Endodermal cell (in vitro differentiated cells): ENCODE results near the gene GPSM1. TPM values are rescaled to one million over a fixed set of nuclear protein-coding genes. Genes with fewer than 3 reads are reported as not detected.
A peak's percentile ranks its signal among the peaks of the same experiment; 100 is the strongest.

Experiments
- DNase-seq: peaks from one replicate; pipeline ENCODE4 v3.0.0-alpha.2; 2017
- H3K27ac ChIP-seq: 2 replicates; pipeline ENCODE4 v1.5.1; 2013; ENCODE audit warnings: mild to moderate bottlenecking, low read depth, low read length, moderate library complexity
- H3K27me3 ChIP-seq: 2 replicates; pipeline ENCODE4 v1.6.1; 2013; ENCODE audit warnings: mild to moderate bottlenecking, low read length, moderate library complexity; ENCODE audit not compliant: insufficient read depth, control insufficient read depth, poor library complexity, severe bottlenecking
- H3K36me3 ChIP-seq: 2 replicates; pipeline ENCODE4 v1.7.0; 2013; ENCODE audit warnings: mild to moderate bottlenecking, low read length, moderate library complexity; ENCODE audit not compliant: control insufficient read depth, insufficient read depth
- H3K4me1 ChIP-seq: one replicate; pipeline ENCODE4 v1.7.0; 2013; ENCODE audit warnings: low read length; ENCODE audit not compliant: control insufficient read depth, insufficient read depth
- H3K4me3 ChIP-seq: 2 replicates; pipeline ENCODE4 v1.5.1; 2013; ENCODE audit warnings: mild to moderate bottlenecking, low read length, moderate library complexity
- H3K9ac ChIP-seq: 2 replicates; pipeline ENCODE4 v1.6.1; 2013; ENCODE audit warnings: mild to moderate bottlenecking, low read length, moderate library complexity; ENCODE audit not compliant: poor library complexity, severe bottlenecking; ENCODE audit errors: extremely low read depth
- H3K9me3 ChIP-seq: 2 replicates; pipeline ENCODE4 v1.6.1; 2013; ENCODE audit warnings: mild to moderate bottlenecking, low read length, moderate library complexity; ENCODE audit not compliant: control insufficient read depth
- H3K27ac Mint-ChIP-seq: 2 replicates; pipeline ENCODE4 v1.8.0; 2020; ENCODE audit warnings: mixed read lengths
- H3K27me3 Mint-ChIP-seq: 2 replicates; pipeline ENCODE4 v1.8.0; 2021; ENCODE audit warnings: mild to moderate bottlenecking, mixed read lengths; ENCODE audit not compliant: insufficient read depth
- H3K36me3 Mint-ChIP-seq: 2 replicates; pipeline ENCODE4 v1.8.0; 2020; ENCODE audit warnings: low read depth, mixed read lengths
- H3K4me1 Mint-ChIP-seq: 2 replicates; pipeline ENCODE4 v1.8.0; 2020; ENCODE audit warnings: mixed read lengths
- H3K4me3 Mint-ChIP-seq: 2 replicates; pipeline ENCODE4 v1.8.0; 2020; ENCODE audit warnings: mild to moderate bottlenecking, moderate library complexity, mixed read lengths
- H3K9me3 Mint-ChIP-seq: 2 replicates; pipeline ENCODE4 v1.8.0; 2020; ENCODE audit warnings: mild to moderate bottlenecking, mixed read lengths
- CTCF ChIP-seq: fragments of 200-600 bp; sonication (generic); conservative IDR thresholded peaks from 2 replicates; pipeline ENCODE4 v1.5.0; 2021; ENCODE audit warnings: antibody characterized with exemption, mild to moderate bottlenecking
- WGBS, 2 experiments: methylation state at CpG; one replicate each; pipeline versions ENCODE4 v1.1.5 to v1.1.7; 2013; ENCODE audit warnings: missing lambda C conversion rate in 2 of 2, mixed read lengths in 1 of 2; ENCODE audit not compliant: insufficient coverage in 1 of 2, insufficient read length in 1 of 2; 5-methylcytosine and 5-hydroxymethylcytosine counted together
- total RNA-seq, 2 donors: library from RNA; stranded (reverse); fragmentation: NEBNext Ultra II Directional in 1 of 2; extraction: Animal tissue kit (Norgen Biotek cat#: 25700) in 1 of 2; gene quantifications; 2 replicates in 1 of 2; 3 replicates in 1 of 2; pipeline ENCODE4 v1.2.1, GENCODE V29; 2021

Gene GPSM1
- total RNA-seq, 2 donors from 2014 or later = 37.2 to 38.6 TPM

GRCh38 chr9:136375096-136375495 is 47.8 kb downstream of the GPSM1 start:
- no peak overlapping the region for H3K9ac ChIP-seq
- WGBS, 2 experiments = 95% methylated on average over 12 of the region's 12 CpGs
- H3K27me3 Mint-ChIP-seq = no peaks in the 10 kb centered on the region
- no peaks in the 10 kb centered on the region for H3K9me3 ChIP-seq
- peak overlapping the region; percentile 44 for H3K27ac ChIP-seq
- no peaks in the 10 kb centered on the region for H3K27me3 ChIP-seq
- DNase-seq = no peak
- H3K4me3 Mint-ChIP-seq = no peak overlapping the region
- no peaks in the 10 kb centered on the region for H3K4me1 ChIP-seq
- no peak overlapping the region for H3K4me3 ChIP-seq
- H3K9me3 Mint-ChIP-seq = no peaks in the 10 kb centered on the region
- H3K4me1 Mint-ChIP-seq = no peaks in the 10 kb centered on the region
- no peaks in the 10 kb centered on the region for H3K36me3 Mint-ChIP-seq
- TF ChIP-seq CTCF = no peak
- H3K27ac Mint-ChIP-seq = no peak overlapping the region
- H3K36me3 ChIP-seq = peaks cover 13% of the 10 kb centered on the region

GRCh38 chr9:136376457-136376856 is 49.1 kb downstream of the GPSM1 start:
- Mint-ChIP-seq H3K27ac (no peak overlapping the region), H3K4me1 (no peaks in the 10 kb centered on the region), H3K36me3 (peaks cover 2% of the 10 kb centered on the region), H3K9me3 (no peaks in the 10 kb centered on the region), H3K27me3 (no peaks in the 10 kb centered on the region), H3K4me3 (no peak overlapping the region)
- H3K9ac ChIP-seq = no peak overlapping the region
- no peak for DNase-seq
- H3K27me3 ChIP-seq = no peaks in the 10 kb centered on the region
- no peaks in the 10 kb centered on the region for H3K4me1 ChIP-seq
- WGBS, 2 experiments = 94 to 100% methylated on average over 3 to 8 of the region's 8 CpGs
- no peaks in the 10 kb centered on the region for H3K9me3 ChIP-seq
- no peak overlapping the region for H3K4me3 ChIP-seq
- peaks cover 13% of the 10 kb centered on the region for H3K36me3 ChIP-seq
- H3K27ac ChIP-seq = no peak overlapping the region
- no peak for TF ChIP-seq CTCF

GRCh38 chr9:136377341-136378169 is 50.2 kb downstream of the GPSM1 start:
- 93 to 95% methylated on average over 16 to 32 of the region's 32 CpGs for WGBS, 2 experiments
- no peak overlapping the region for H3K4me3 ChIP-seq
- TF ChIP-seq CTCF = no peak
- Mint-ChIP-seq H3K9me3 (no peaks in the 10 kb centered on the region), H3K27ac (no peak overlapping the region), H3K27me3 (no peaks in the 10 kb centered on the region), H3K4me3 (no peak overlapping the region), H3K4me1 (no peaks in the 10 kb centered on the region), H3K36me3 (peaks cover 8% of the 10 kb centered on the region)
- H3K9ac ChIP-seq = no peak overlapping the region
- H3K9me3 ChIP-seq = no peaks in the 10 kb centered on the region
- peaks cover 14% of the 10 kb centered on the region for H3K36me3 ChIP-seq
- no peak for DNase-seq
- no peaks in the 10 kb centered on the region for H3K27me3 ChIP-seq
- H3K4me1 ChIP-seq = no peaks in the 10 kb centered on the region
- no peak overlapping the region for H3K27ac ChIP-seq
